Measurements from ENCODE around the gene GFM1. TPM values are rescaled to one million over a fixed set of nuclear protein-coding genes. Genes with fewer than 3 reads are reported as not detected.

Gene GFM1
- total RNA-seq, 4 donors from 2014 or later, result 26.2 to 71.2 (median 47.9) TPM

- Histone ChIP-seq H3K27me3 (no peaks in the 10 kb centered on the region), H3K4me1 (peaks cover 8 to 24% (median 15%) of the 10 kb centered on the region in 4 donors), H3K4me3 (no peak overlapping the region), H3K36me3 (peaks cover 0 to under 1% (median 0%) of the 10 kb centered on the region in 4 donors), H3K9me3 (no peaks in the 10 kb centered on the region), H3K27ac (no peak overlapping the region)
- in situ Hi-C loops (cut with MboI; ENCODE audit: low pct_ligation_motif_present in 1 of 4, low pct_unique_long_range_greater_than_20kb in 1 of 4, low sequenced_read_pairs in 3 of 4) (loop anchor here in 1 of 4 donors (5.0 kb wide), 1 partner anchor 47 kb away; no protein-coding TSS in a partner anchor), intact Hi-C loops (cut with DNase I; ENCODE audit: low total_unique reads) (no loop called here)
- TF ChIP-seq CTCF (IDR thresholded peaks at IDR 0.05), result no peak
- no peak for DNase-seq
- 84% methylated on average over 4 of the region's 4 CpGs; no CpG with 5 or more reads in 1 of the 2 donors for WGBS, 2 donors (ENCODE audit: low coverage in 1 of 2)
Measured at GRCh38 chr3:158709666-158710083, 65.3 kb downstream of the GFM1 start.

- Histone ChIP-seq H3K9me3 (no peaks in the 10 kb centered on the region), H3K4me3 (no peak overlapping the region), H3K4me1 (peaks cover 8 to 24% (median 15%) of the 10 kb centered on the region in 4 donors), H3K27ac (no peak overlapping the region), H3K36me3 (no peaks in the 10 kb centered on the region), H3K27me3 (no peaks in the 10 kb centered on the region)
- no peak for DNase-seq
- TF ChIP-seq CTCF (IDR thresholded peaks at IDR 0.05) (no peak), POLR2A (IDR thresholded peaks at IDR 0.05) (no peak), POLR2AphosphoS5 (IDR thresholded peaks at IDR 0.05) (no peak), EP300 (IDR thresholded peaks at IDR 0.05; ENCODE audit: low read depth) (no peak)
- in situ Hi-C loops (cut with MboI; ENCODE audit: low pct_ligation_motif_present in 1 of 4, low pct_unique_long_range_greater_than_20kb in 1 of 4, low sequenced_read_pairs in 3 of 4), result loop anchor here in 1 of 4 donors (5.0 kb wide), 1 partner anchor 48 kb away; no protein-coding TSS in a partner anchor
- WGBS, 2 donors (ENCODE audit: low coverage in 1 of 2), result 84 to 90% methylated on average over 4 of the region's 4 CpGs
- intact Hi-C loops (cut with DNase I; ENCODE audit: low total_unique reads), result no loop called here
Measured at GRCh38 chr3:158710601-158711000, 66.3 kb downstream of the GFM1 start.

- Histone ChIP-seq H3K4me3 (no peak overlapping the region), H3K9me3 (no peaks in the 10 kb centered on the region), H3K36me3 (no peaks in the 10 kb centered on the region), H3K27ac (peak overlapping the region; percentile 11 to 62 (median 60)), H3K4me1 (peaks cover 8 to 24% (median 15%) of the 10 kb centered on the region in 4 donors), H3K27me3 (no peaks in the 10 kb centered on the region)
- 50% methylated on average over 1 of the region's 1 CpG; no CpG with 5 or more reads in 1 of the 2 donors for WGBS, 2 donors (ENCODE audit: low coverage in 1 of 2)
- no peak for TF ChIP-seq POLR2A (IDR thresholded peaks at IDR 0.05)
- no peak for DNase-seq
- intact Hi-C loops (cut with DNase I; ENCODE audit: low total_unique reads), result no loop called here
- in situ Hi-C loops (cut with MboI; ENCODE audit: low pct_ligation_motif_present in 1 of 4, low pct_unique_long_range_greater_than_20kb in 1 of 4, low sequenced_read_pairs in 3 of 4), result loop anchor here in 1 of 4 donors (5.0 kb wide), 1 partner anchor 50 kb away; no protein-coding TSS in a partner anchor
Measured at GRCh38 chr3:158711886-158712285, 67.6 kb downstream of the GFM1 start.

GRCh38 chr3:158712443-158712842 is 68.1 kb downstream of the GFM1 start:
- intact Hi-C loops (cut with DNase I; ENCODE audit: low total_unique reads), result no loop called here
- H3K9me3 ChIP-seq, result no peaks in the 10 kb centered on the region
- WGBS, 2 donors (ENCODE audit: low coverage in 1 of 2), result 78 to 100% methylated on average over 1 of the region's 1 CpG

More at GRCh38 chr3:158712443-158712842, 68.1 kb downstream of the GFM1 start:
- peak overlapping the region; percentile 50 to 62 (median 60) for H3K27ac ChIP-seq
- H3K4me1 ChIP-seq, result peaks cover 8 to 29% (median 15%) of the 10 kb centered on the region in 4 donors
- DNase-seq, result no peak
- no peaks in the 10 kb centered on the region for H3K27me3 ChIP-seq
- no peaks in the 10 kb centered on the region for H3K36me3 ChIP-seq
- in situ Hi-C loops (cut with MboI; ENCODE audit: low pct_ligation_motif_present in 1 of 4, low pct_unique_long_range_greater_than_20kb in 1 of 4, low sequenced_read_pairs in 3 of 4), result loop anchor here in 1 of 4 donors (5.0 kb wide), 1 partner anchor 50 kb away; no protein-coding TSS in a partner anchor
- TF ChIP-seq EP300 (IDR thresholded peaks at IDR 0.05; ENCODE audit: low read depth), result no peak
- TF ChIP-seq POLR2A (IDR thresholded peaks at IDR 0.05), result no peak
- TF ChIP-seq CTCF (IDR thresholded peaks at IDR 0.05), result no peak
- TF ChIP-seq POLR2AphosphoS5 (IDR thresholded peaks at IDR 0.05), result no peak
- H3K4me3 ChIP-seq, result no peak overlapping the region

Measured in transverse colon (tissue), 4 donors.